ENCODE data around the gene NKX1-2. TPM values are rescaled to one million over a fixed set of nuclear protein-coding genes. Genes with fewer than 3 reads are reported as not detected.
"Not testable (repeated sequence)": the region's sequence is repeated elsewhere in the genome, so short reads cannot be mapped to it uniquely, and the experiment has no call there.

NKX1-2 gene
- total and polyA plus RNA-seq, 2 experiments from 2014 or later, result 9.8 to 39.4 TPM

GRCh38 chr10:124435683-124436082, 14.2 kb downstream of the NKX1-2 start:
- H3K9me3 Mint-ChIP-seq; H3K27me3 ChIP-seq (ENCODE audit: insufficient read depth); DNase-seq (ENCODE audit: low spot score); H3K79me2 ChIP-seq (replicated peaks; ENCODE audit: insufficient read depth); ATAC-seq; H3K36me3 ChIP-seq (ENCODE audit: insufficient read depth); H3K4me1 ChIP-seq (ENCODE audit: insufficient read depth); H2AFZ ChIP-seq; H3K36me3 Mint-ChIP-seq (ENCODE audit: low read depth); H3K4me2 ChIP-seq; H3K4me1 Mint-ChIP-seq; H3K27me3 Mint-ChIP-seq (ENCODE audit: insufficient read depth, low read depth, poor library complexity); H4K20me1 ChIP-seq (replicated peaks; ENCODE audit: insufficient read depth); H3K4me3 Mint-ChIP-seq; H3K9me2 ChIP-seq (ENCODE audit: insufficient read depth); H3K27ac Mint-ChIP-seq; H3F3A ChIP-seq (replicated peaks; ENCODE audit: low read depth); H3K4me3 ChIP-seq; H3K27ac ChIP-seq (ENCODE audit: low read depth): not testable (repeated sequence)

GRCh38 chr10:124433461-124433860, 16.4 kb downstream of the NKX1-2 start:
- Mint-ChIP-seq H3K27me3 (ENCODE audit: insufficient read depth, low read depth, poor library complexity) (peaks cover 8% of the 10 kb centered on the region), H3K4me1 (peaks cover 12% of the 10 kb centered on the region), H3K27ac (no peak overlapping the region), H3K9me3 (no peaks in the 10 kb centered on the region), H3K4me3 (no peak overlapping the region), H3K36me3 (ENCODE audit: low read depth) (no peaks in the 10 kb centered on the region)
- H3K36me3 ChIP-seq (ENCODE audit: insufficient read depth), result no peaks in the 10 kb centered on the region
- H3K4me3 ChIP-seq, result no peak overlapping the region
- H3K4me1 ChIP-seq (ENCODE audit: insufficient read depth), result peaks cover 8% of the 10 kb centered on the region; the same call in 1 of the 2 replicates
- DNase-seq (ENCODE audit: low spot score) (no peak), ATAC-seq (no peak)
- no peak overlapping the region for H3K27ac ChIP-seq (ENCODE audit: low read depth)
- no peak overlapping the region for H2AFZ ChIP-seq
- no peaks in the 10 kb centered on the region for H3K27me3 ChIP-seq (ENCODE audit: insufficient read depth)
- no peaks in the 10 kb centered on the region for H3F3A ChIP-seq (replicated peaks; ENCODE audit: low read depth)
- H4K20me1 ChIP-seq (replicated peaks; ENCODE audit: insufficient read depth), result no peaks in the 10 kb centered on the region; the same call in 1 of the 2 replicates
- H3K9me2 ChIP-seq (ENCODE audit: insufficient read depth), result no peaks in the 10 kb centered on the region
- H3K4me2 ChIP-seq, result no peak overlapping the region
- H3K79me2 ChIP-seq (replicated peaks; ENCODE audit: insufficient read depth), result no peaks in the 10 kb centered on the region
- TF ChIP-seq POLR2AphosphoS5 (IDR thresholded peaks at IDR 0.05; ENCODE audit: low read depth) (no peak), ETS1 (IDR thresholded peaks at IDR 0.05) (no peak), ZNF114 (CRISPR knock-in tag; IDR thresholded peaks at IDR 0.05) (no peak), CTCF (conservative IDR thresholded peaks at IDR 0.05; ENCODE audit: low read depth in 2 of 2) (no peak), CREB1 (CRISPR knock-in tag; IDR thresholded peaks at IDR 0.05; ENCODE audit: low read depth) (no peak), EZH2 (IDR thresholded peaks at IDR 0.05; ENCODE audit: low read depth, unreplicated experiment) (no peak), EZH2phosphoT487 (IDR thresholded peaks at IDR 0.05; ENCODE audit: unreplicated experiment) (no peak), JUNB (IDR thresholded peaks at IDR 0.05; ENCODE audit: unreplicated experiment) (no peak), ZNF462 (CRISPR knock-in tag; IDR thresholded peaks at IDR 0.05) (no peak), REST (IDR thresholded peaks at IDR 0.05; ENCODE audit: unreplicated experiment) (no peak)

Data from GM23338 (cell line).